HepG2 (cell line): ENCODE data around the gene CD244. TPM values are rescaled to one million over a fixed set of nuclear protein-coding genes. Genes with fewer than 3 reads are reported as not detected.

Experiments used
- ATAC-seq: fragments of 200-7000 bp; cut with Tn5 transposase; 3 replicates; pipeline ENCODE4 v1.9.1; 2020; ENCODE audit warnings: mild to moderate bottlenecking, moderate library complexity
- BruUV-seq: library from RNA; stranded (reverse); fragments of 400-500 nt; replicated peaks from 2 replicates; lab custom pipeline; 2021; lab: Mats Ljungman, UMichigan
- CTCF ChIA-PET: fragments of 300-600 bp; formaldehyde crosslinking; extraction: SDS; loops from one replicate; lab custom pipeline; 2021; ENCODE audit warnings: low total read pairs, inconsistent platforms, low intra/inter-chr PET ratio; lab: Yijun Ruan, JAX
- POLR2A ChIA-PET: fragments of 350-600 bp; sonication (Branson Sonifier 250); formaldehyde crosslinking; loops from one replicate; lab custom pipeline; 2020; ENCODE audit warnings: antibody characterized with exemption, inconsistent platforms; lab: Yijun Ruan, JAX
- DNase-seq: peaks from one replicate; pipeline ENCODE4 v3.0.0-alpha.2; 2015; ENCODE audit warnings: low spot score
- FAIRE-seq: peaks from 3 replicates; lab custom pipeline; 2011; peaks lifted over from hg19 to GRCh38; lab: Jason Lieb, UNC
- H2AFZ ChIP-seq: one replicate; pipeline ENCODE4 v1.6.1; 2011; ENCODE audit warnings: low read length, inconsistent platforms
- H3K27ac ChIP-seq: fragments of 300-600 bp; 3 replicates; pipeline ENCODE4 v1.8.0; 2011; ENCODE audit warnings: mixed run types, mild to moderate bottlenecking, mixed read lengths, low read length, inconsistent platforms; ENCODE audit not compliant: insufficient read depth; ENCODE audit errors: extremely low read length
- H3K27me3 ChIP-seq, 2 experiments: fragments of 200-600 bp in 1 of 2; 2 replicates in 1 of 2; 3 replicates in 1 of 2; pipeline versions ENCODE4 v1.6.0 to v1.8.0; 2011; ENCODE audit warnings: low read length in 2 of 2, mild to moderate bottlenecking in 2 of 2, moderate library complexity in 2 of 2, inconsistent platforms in 1 of 2; ENCODE audit not compliant: insufficient read depth in 2 of 2, control insufficient read depth in 1 of 2
- H3K36me3 ChIP-seq, 2 experiments: fragments of 200-600 bp in 1 of 2; replicated peaks in 1 of 2; 2 replicates in 1 of 2; 3 replicates in 1 of 2; pipeline versions ENCODE4 v1.5.1 to v1.8.0; 2011; ENCODE audit warnings: low read length in 2 of 2, inconsistent platforms in 1 of 2; ENCODE audit not compliant: insufficient read depth in 2 of 2, control insufficient read depth in 1 of 2
- H3K4me1 ChIP-seq: 2 replicates; pipeline ENCODE4 v1.5.1; 2012; ENCODE audit warnings: low read length, inconsistent platforms; ENCODE audit not compliant: insufficient read depth
- H3K4me2 ChIP-seq: 2 replicates; pipeline ENCODE4 v1.6.0; 2011; ENCODE audit warnings: low read depth, low read length, inconsistent platforms
- H3K4me3 ChIP-seq, 3 experiments: fragments of 200-600 bp in 1 of 3; sonication (generic), shearing (Covaris generic) in 1 of 3; replicated peaks in 1 of 3; 2 replicates each; pipeline ENCODE4 v1.5.1; 2011 to 2016; ENCODE audit warnings: low read length in 3 of 3, inconsistent platforms in 2 of 3, low read depth in 2 of 3, mild to moderate bottlenecking in 2 of 3, control low read depth in 1 of 3, mixed read lengths in 1 of 3; ENCODE audit not compliant: insufficient read depth in 1 of 3
- H3K79me2 ChIP-seq: one replicate; pipeline ENCODE4 v1.6.1; 2011; ENCODE audit warnings: low read length, inconsistent platforms; ENCODE audit not compliant: insufficient read depth
- H3K9ac ChIP-seq: 2 replicates; pipeline ENCODE4 v1.6.0; 2011; ENCODE audit warnings: mild to moderate bottlenecking, low read depth, low read length, inconsistent platforms; ENCODE audit not compliant: insufficient read depth
- H3K9me3 ChIP-seq: 2 replicates; pipeline ENCODE4 v1.5.1; 2012; ENCODE audit warnings: mild to moderate bottlenecking, low read length
- H4K20me1 ChIP-seq: 2 replicates; pipeline ENCODE4 v1.6.0; 2011; ENCODE audit warnings: inconsistent platforms, mild to moderate bottlenecking, low read length, moderate library complexity; ENCODE audit not compliant: insufficient read depth
- KDM2A ChIP-seq: sonication (generic); formaldehyde crosslinking; IDR thresholded peaks from 2 replicates; pipeline ENCODE4 v1.4.0; 2020; ENCODE audit warnings: low read depth, missing genetic modification reagents, borderline replicate concordance
- KDM5B ChIP-seq: sonication (generic); formaldehyde crosslinking; IDR thresholded peaks from 2 replicates; pipeline ENCODE4 v1.4.0; 2020; ENCODE audit warnings: missing genetic modification reagents, mild to moderate bottlenecking, borderline replicate concordance
- KLF15 ChIP-seq: sonication (generic); formaldehyde crosslinking; IDR thresholded peaks from 2 replicates; pipeline ENCODE4 v1.8.1; 2023; ENCODE audit warnings: borderline replicate concordance, mild to moderate bottlenecking, inconsistent platforms, missing genetic modification reagents, mixed read lengths
- RBM22 ChIP-seq: fragments of 200-400 bp; formaldehyde crosslinking; optimal IDR thresholded peaks from 2 replicates; pipeline ENCODE3; 2017; ENCODE audit warnings: mild to moderate bottlenecking, low read length, moderate library complexity
- SALL2 ChIP-seq: sonication (generic); formaldehyde crosslinking; IDR thresholded peaks from 2 replicates; pipeline ENCODE4 v1.8.1; 2023; ENCODE audit warnings: mild to moderate bottlenecking, missing genetic modification reagents, inconsistent platforms
- SCMH1 ChIP-seq: sonication (generic); formaldehyde crosslinking; IDR thresholded peaks from 2 replicates; pipeline ENCODE4 v1.9.0; 2021; ENCODE audit warnings: missing genetic modification reagents, mild to moderate bottlenecking, borderline replicate concordance
- ZFP37 ChIP-seq: sonication (generic); formaldehyde crosslinking; IDR thresholded peaks from 2 replicates; pipeline ENCODE4 v1.4.0; 2020; ENCODE audit warnings: missing genetic modification reagents, borderline replicate concordance
- ZNF160 ChIP-seq: sonication (generic); formaldehyde crosslinking; IDR thresholded peaks from 2 replicates; pipeline ENCODE4 v1.8.0; 2022; ENCODE audit warnings: mild to moderate bottlenecking, inconsistent platforms, missing genetic modification reagents
- ZNF24 ChIP-seq: fragments of 450-650 bp; IDR thresholded peaks from 2 replicates; pipeline ENCODE4 v1.6.1; 2017; ENCODE audit warnings: antibody characterized with exemption, mild to moderate bottlenecking
- ZNF274 ChIP-seq: sonication (generic); formaldehyde crosslinking; IDR thresholded peaks from 2 replicates; pipeline ENCODE4 v1.5.1; 2020; ENCODE audit warnings: mild to moderate bottlenecking, missing genetic modification reagents
- ZNF343 ChIP-seq: sonication (generic); formaldehyde crosslinking; IDR thresholded peaks from 2 replicates; pipeline ENCODE4 v1.4.0; 2020; ENCODE audit warnings: mild to moderate bottlenecking, missing genetic modification reagents
- ZNF615 ChIP-seq: sonication (generic); formaldehyde crosslinking; IDR thresholded peaks from 2 replicates; pipeline ENCODE4 v1.5.0; 2020; ENCODE audit warnings: mild to moderate bottlenecking, missing genetic modification reagents, borderline replicate concordance
- ZNF782 ChIP-seq: sonication (generic); formaldehyde crosslinking; IDR thresholded peaks from 2 replicates; pipeline ENCODE4 v1.4.0; 2020; ENCODE audit warnings: missing genetic modification reagents, mild to moderate bottlenecking, borderline replicate concordance
- in situ Hi-C: cut with HindIII; loops from 2 replicates; pipeline ENCODE4 v1.10.0; 2017; ENCODE audit warnings: low pct_unique_long_range_greater_than_20kb; ENCODE audit not compliant: extremely low pct_ligation_motif_present
- intact Hi-C: fragments of 100-400 bp; cut with micrococcal nuclease; formaldehyde crosslinking; loops from one replicate; pipeline ENCODE4 v1.10.0; 2022; ENCODE audit not compliant: unreplicated experiment
- polyA plus RNA-seq, 8 experiments: library from polyadenylated mRNA; depleted of rRNA in 3 of 8; stranded (reverse) in 7 of 8; unstranded in 1 of 8; fragments of >200 nt; fragmentation: Illumina TruSeq in 4 of 8; extraction: Trizol in 4 of 8; gene quantifications; 2 replicates each; pipeline versions ENCODE4 v1.2.1 to v1.2.3, GENCODE V29; 2011 to 2016; ENCODE audit warnings: low read depth in 4 of 8, missing spikeins in 1 of 8, mixed read lengths in 1 of 8; ENCODE audit not compliant: insufficient read depth in 1 of 8
- total RNA-seq, 5 experiments: library from RNA; depleted of rRNA; stranded (reverse); fragments of >200 nt; fragmentation: Illumina TruSeq; extraction: Trizol; gene quantifications; 2 replicates each; pipeline ENCODE4 v1.2.3, GENCODE V29; 2016; ENCODE audit warnings: low read depth in 1 of 5
- TF ChIP-seq, protein P1 (sequence below): sonication (generic); formaldehyde crosslinking; IDR thresholded peaks from 2 replicates; pipeline ENCODE4 v1.5.0; 2020; ENCODE audit warnings: missing genetic modification reagents
- TF ChIP-seq, protein P2 (sequence below): sonication (generic); formaldehyde crosslinking; IDR thresholded peaks from 2 replicates; pipeline ENCODE4 v1.5.1; 2020; ENCODE audit warnings: mild to moderate bottlenecking, missing genetic modification reagents, moderate library complexity

Gene CD244
- total and polyA plus RNA-seq, 2 of the 13 experiments (the other 11 are each of a cell fraction or from before 2014, with no cell fraction given), result 0.09 TPM; not detected in 1

- TF ChIP-seq ZNF782 (CRISPR knock-in tag), result no peak
- no peak for TF ChIP-seq RBM22
These were observed 16.4 kb upstream of the CD244 start (continued) for GRCh38 chr1:160879056-160879455.

DNA sequence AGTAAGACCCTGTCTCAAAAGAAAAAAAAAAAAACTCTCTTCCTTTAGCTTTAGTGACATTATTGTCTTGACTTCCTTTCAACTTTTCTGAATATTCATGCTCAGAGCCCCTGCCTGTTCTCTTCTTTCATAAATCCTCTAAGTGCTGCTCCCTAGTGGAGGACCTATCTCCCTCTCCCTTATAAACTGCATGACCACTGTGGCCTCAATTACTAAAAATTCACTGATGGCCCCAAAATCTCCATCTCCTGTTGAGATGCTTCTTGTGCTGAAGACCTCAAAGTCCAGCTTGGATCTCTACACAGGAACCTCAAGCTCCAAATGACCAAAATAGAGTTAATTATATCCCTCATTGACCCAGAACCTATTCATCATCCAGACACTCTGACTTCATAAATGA is 14.5 kb upstream of the CD244 start:
- no peak overlapping the region for H3K9ac ChIP-seq
- no TSS peak for BruUV-seq
- no peaks in the 10 kb centered on the region for H4K20me1 ChIP-seq
- CTCF ChIA-PET, result no interaction called here
- intact Hi-C loops, result no loop called here
- FAIRE-seq, result no peak
- H3K27me3 ChIP-seq, result no peaks in the 10 kb centered on the region; a peak in 1 of 5 replicates
- POLR2A ChIA-PET, result no interaction called here
- no peak for DNase-seq
- H3K36me3 ChIP-seq, result no peaks in the 10 kb centered on the region
- H3K4me2 ChIP-seq, result no peak overlapping the region
- H3K4me1 ChIP-seq, result no peaks in the 10 kb centered on the region
- no peaks in the 10 kb centered on the region for H3K79me2 ChIP-seq
- no peak for ATAC-seq
- no peaks in the 10 kb centered on the region for H3K9me3 ChIP-seq
- no peak overlapping the region for H2AFZ ChIP-seq
- in situ Hi-C loops, result no loop called here
- H3K27ac ChIP-seq, result no peak overlapping the region
- H3K4me3 ChIP-seq, result no peak overlapping the region
- no peak for TF ChIP-seq ZNF274
- no peak for TF ChIP-seq SCMH1
- no peak for TF ChIP-seq ZFP37 (CRISPR knock-in tag)
- TF ChIP-seq, protein P1, sequence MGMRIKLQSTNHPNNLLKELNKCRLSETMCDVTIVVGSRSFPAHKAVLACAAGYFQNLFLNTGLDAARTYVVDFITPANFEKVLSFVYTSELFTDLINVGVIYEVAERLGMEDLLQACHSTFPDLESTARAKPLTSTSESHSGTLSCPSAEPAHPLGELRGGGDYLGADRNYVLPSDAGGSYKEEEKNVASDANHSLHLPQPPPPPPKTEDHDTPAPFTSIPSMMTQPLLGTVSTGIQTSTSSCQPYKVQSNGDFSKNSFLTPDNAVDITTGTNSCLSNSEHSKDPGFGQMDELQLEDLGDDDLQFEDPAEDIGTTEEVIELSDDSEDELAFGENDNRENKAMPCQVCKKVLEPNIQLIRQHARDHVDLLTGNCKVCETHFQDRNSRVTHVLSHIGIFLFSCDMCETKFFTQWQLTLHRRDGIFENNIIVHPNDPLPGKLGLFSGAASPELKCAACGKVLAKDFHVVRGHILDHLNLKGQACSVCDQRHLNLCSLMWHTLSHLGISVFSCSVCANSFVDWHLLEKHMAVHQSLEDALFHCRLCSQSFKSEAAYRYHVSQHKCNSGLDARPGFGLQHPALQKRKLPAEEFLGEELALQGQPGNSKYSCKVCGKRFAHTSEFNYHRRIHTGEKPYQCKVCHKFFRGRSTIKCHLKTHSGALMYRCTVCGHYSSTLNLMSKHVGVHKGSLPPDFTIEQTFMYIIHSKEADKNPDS (CRISPR knock-in tag), result no peak
- no peak for TF ChIP-seq ZNF24
- TF ChIP-seq KDM2A, result no peak
- no peak for TF ChIP-seq ZNF160 (CRISPR knock-in tag)
- no peak for TF ChIP-seq SALL2 (CRISPR knock-in tag)
- no peak for TF ChIP-seq KLF15 (CRISPR knock-in tag)
- TF ChIP-seq, protein P2, sequence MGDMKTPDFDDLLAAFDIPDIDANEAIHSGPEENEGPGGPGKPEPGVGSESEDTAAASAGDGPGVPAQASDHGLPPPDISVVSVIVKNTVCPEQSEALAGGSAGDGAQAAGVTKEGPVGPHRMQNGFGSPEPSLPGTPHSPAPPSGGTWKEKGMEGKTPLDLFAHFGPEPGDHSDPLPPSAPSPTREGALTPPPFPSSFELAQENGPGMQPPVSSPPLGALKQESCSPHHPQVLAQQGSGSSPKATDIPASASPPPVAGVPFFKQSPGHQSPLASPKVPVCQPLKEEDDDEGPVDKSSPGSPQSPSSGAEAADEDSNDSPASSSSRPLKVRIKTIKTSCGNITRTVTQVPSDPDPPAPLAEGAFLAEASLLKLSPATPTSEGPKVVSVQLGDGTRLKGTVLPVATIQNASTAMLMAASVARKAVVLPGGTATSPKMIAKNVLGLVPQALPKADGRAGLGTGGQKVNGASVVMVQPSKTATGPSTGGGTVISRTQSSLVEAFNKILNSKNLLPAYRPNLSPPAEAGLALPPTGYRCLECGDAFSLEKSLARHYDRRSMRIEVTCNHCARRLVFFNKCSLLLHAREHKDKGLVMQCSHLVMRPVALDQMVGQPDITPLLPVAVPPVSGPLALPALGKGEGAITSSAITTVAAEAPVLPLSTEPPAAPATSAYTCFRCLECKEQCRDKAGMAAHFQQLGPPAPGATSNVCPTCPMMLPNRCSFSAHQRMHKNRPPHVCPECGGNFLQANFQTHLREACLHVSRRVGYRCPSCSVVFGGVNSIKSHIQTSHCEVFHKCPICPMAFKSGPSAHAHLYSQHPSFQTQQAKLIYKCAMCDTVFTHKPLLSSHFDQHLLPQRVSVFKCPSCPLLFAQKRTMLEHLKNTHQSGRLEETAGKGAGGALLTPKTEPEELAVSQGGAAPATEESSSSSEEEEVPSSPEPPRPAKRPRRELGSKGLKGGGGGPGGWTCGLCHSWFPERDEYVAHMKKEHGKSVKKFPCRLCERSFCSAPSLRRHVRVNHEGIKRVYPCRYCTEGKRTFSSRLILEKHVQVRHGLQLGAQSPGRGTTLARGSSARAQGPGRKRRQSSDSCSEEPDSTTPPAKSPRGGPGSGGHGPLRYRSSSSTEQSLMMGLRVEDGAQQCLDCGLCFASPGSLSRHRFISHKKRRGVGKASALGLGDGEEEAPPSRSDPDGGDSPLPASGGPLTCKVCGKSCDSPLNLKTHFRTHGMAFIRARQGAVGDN (CRISPR knock-in tag), result no peak
- no peak for TF ChIP-seq ZNF343 (CRISPR knock-in tag)
- no peak for TF ChIP-seq KDM5B (CRISPR knock-in tag)
- no peak for TF ChIP-seq ZNF615 (CRISPR knock-in tag)
